ENCODE measurements around the gene CPTP.
A peak's percentile ranks its signal among the peaks of the same experiment; 100 is the strongest.
"Not testable (repeated sequence)": the region's sequence is repeated elsewhere in the genome, so short reads cannot be mapped to it uniquely, and the experiment has no call there.

CPTP gene

GRCh38 chr1:1352786-1353388, 28.3 kb downstream of the CPTP start:
- DNase-seq, result peak; percentile 17

GRCh38 chr1:1353389-1354151, 29.0 kb downstream of the CPTP start:
- no peak for DNase-seq

- DNase-seq, result no peak
Measured at GRCh38 chr1:1354271-1355247, 30.0 kb downstream of the CPTP start.

GRCh38 chr1:1355416-1355815, 30.8 kb downstream of the CPTP start:
- DNase-seq, result no peak

- DNase-seq, result no peak
Measured at GRCh38 chr1:1356166-1356795, 31.7 kb downstream of the CPTP start.

GRCh38 chr1:1356796-1357401, 32.3 kb downstream of the CPTP start:
- DNase-seq, result no peak

- no peak for DNase-seq
Measured at GRCh38 chr1:1357871-1358432, 33.4 kb downstream of the CPTP start.

- no peak for DNase-seq
Measured at GRCh38 chr1:1358433-1359271, 34.0 kb downstream of the CPTP start, which contains the start of gene MXRA8. TSS of gene MXRA8 (minus strand) at chr1:1358555. CDS start at chr1:1358504, 51 bp downstream.

GRCh38 chr1:1359308-1359663, 34.7 kb downstream of the CPTP start:
- no peak for DNase-seq

GRCh38 chr1:1359664-1360468, 35.3 kb downstream of the CPTP start:
- DNase-seq, result no peak

GRCh38 chr1:1360506-1361169, 36.0 kb downstream of the CPTP start:
- no peak for DNase-seq

GRCh38 chr1:1361233-1361981, 36.8 kb downstream of the CPTP start:
- DNase-seq, result no peak

- no peak for DNase-seq
Measured at GRCh38 chr1:1361982-1362423, 37.4 kb downstream of the CPTP start.

GRCh38 chr1:1364266-1364665, 39.7 kb downstream of the CPTP start:
- DNase-seq, result no peak

- no peak for DNase-seq
Measured at GRCh38 chr1:1365875-1366698, 41.5 kb downstream of the CPTP start.

- no peak for DNase-seq
Measured at GRCh38 chr1:1366699-1367066, 42.1 kb downstream of the CPTP start.

GRCh38 chr1:1367315-1367714, 42.7 kb downstream of the CPTP start:
- DNase-seq, result no peak

- DNase-seq, result not testable (repeated sequence)
Measured at GRCh38 chr1:1370094-1370493, 45.5 kb downstream of the CPTP start.
